Ramos (cell line): ENCODE measurements around the gene HINT2.

Source experiments
- in situ Hi-C: fragments of 300-500 bp; cut with MboI; formaldehyde crosslinking; loops from one replicate; pipeline ENCODE4 v1.14.3; 2022; ENCODE audit warnings: low sequenced_read_pairs; ENCODE audit not compliant: unreplicated experiment

Gene HINT2

GRCh38 chr9:35814841-35815543, at the start of gene HINT2:
HINT2 (minus strand) TSS chr9:35815042; CDS start chr9:35814979, 63 bp downstream.
- in situ Hi-C loops: no loop called here

GRCh38 chr9:35863583-35863982, 48.7 kb upstream of the HINT2 start:
- in situ Hi-C loops: no loop called here

- in situ Hi-C loops: no loop called here
These were observed 47.5 kb upstream of the HINT2 start for GRCh38 chr9:35862328-35862727.

- in situ Hi-C loops: no loop called here
These were observed 46.5 kb upstream of the HINT2 start for GRCh38 chr9:35861161-35861897.

GRCh38 chr9:35859990-35860339, 45.1 kb upstream of the HINT2 start:
- in situ Hi-C loops: no loop called here

- in situ Hi-C loops: no loop called here
These were observed 44.6 kb upstream of the HINT2 start for GRCh38 chr9:35859310-35859989.

GRCh38 chr9:35858458-35858857, 43.6 kb upstream of the HINT2 start:
- in situ Hi-C loops: no loop called here

GRCh38 chr9:35856882-35857281, 42.0 kb upstream of the HINT2 start:
- in situ Hi-C loops: no loop called here

- in situ Hi-C loops: no loop called here
These were observed 41.4 kb upstream of the HINT2 start for GRCh38 chr9:35856206-35856605.

- in situ Hi-C loops: no loop called here
These were observed 39.4 kb upstream of the HINT2 start for GRCh38 chr9:35854091-35854762.

- in situ Hi-C loops: no loop called here
These were observed 38.3 kb upstream of the HINT2 start for GRCh38 chr9:35852876-35853865.

GRCh38 chr9:35852267-35852815, 37.5 kb upstream of the HINT2 start:
- in situ Hi-C loops: no loop called here

- in situ Hi-C loops: no loop called here
These were observed 33.1 kb upstream of the HINT2 start for GRCh38 chr9:35847792-35848572.

GRCh38 chr9:35845824-35846771, 31.3 kb upstream of the HINT2 start:
- in situ Hi-C loops: no loop called here

GRCh38 chr9:35844628-35845270, 29.9 kb upstream of the HINT2 start:
- in situ Hi-C loops: no loop called here

- in situ Hi-C loops: no loop called here
These were observed 28.0 kb upstream of the HINT2 start for GRCh38 chr9:35842795-35843194.
